Thymus (tissue), 11 donors: ENCODE measurements around the gene RSRC1. TPM values are rescaled to one million over a fixed set of nuclear protein-coding genes. Genes with fewer than 3 reads are reported as not detected.
A peak's percentile ranks its signal among the peaks of the same experiment; 100 is the strongest.

Experiments
- DNase-seq, 9 donors: peaks; one replicate each; pipeline ENCODE4 v3.0.0-alpha.2; 2013; ENCODE audit warnings: low spot score in 9 of 9, low read depth in 6 of 9, missing footprints in 1 of 9
- H3K27ac ChIP-seq, 2 donors: one replicate each; pipeline ENCODE4 v1.5.1; 2013; ENCODE audit warnings: control low read depth in 1 of 2, low read depth in 1 of 2, low read length in 1 of 2, mild to moderate bottlenecking in 1 of 2, moderate library complexity in 1 of 2
- H3K27me3 ChIP-seq, 2 donors: one replicate each; pipeline ENCODE4 v1.5.1; 2013; ENCODE audit warnings: low read length in 1 of 2; ENCODE audit not compliant: control insufficient read depth in 2 of 2, insufficient read depth in 1 of 2
- H3K36me3 ChIP-seq, 2 donors: one replicate each; pipeline ENCODE4 v1.5.1; 2013; ENCODE audit warnings: low read length in 1 of 2, mild to moderate bottlenecking in 1 of 2, moderate library complexity in 1 of 2; ENCODE audit not compliant: control insufficient read depth in 2 of 2, insufficient read depth in 2 of 2
- H3K4me1 ChIP-seq, 2 donors: one replicate each; pipeline ENCODE4 v1.5.1; 2013; ENCODE audit warnings: low read length in 2 of 2; ENCODE audit not compliant: control insufficient read depth in 2 of 2, insufficient read depth in 2 of 2
- H3K4me3 ChIP-seq, 2 donors: one replicate each; pipeline ENCODE4 v1.5.1; 2013; ENCODE audit warnings: low read length in 2 of 2, control low read depth in 1 of 2, mild to moderate bottlenecking in 1 of 2
- H3K9me3 ChIP-seq, 2 donors: one replicate each; pipeline ENCODE4 v1.5.1; 2013; ENCODE audit warnings: low read length in 1 of 2, mild to moderate bottlenecking in 1 of 2; ENCODE audit not compliant: control insufficient read depth in 2 of 2, insufficient read depth in 1 of 2
- WGBS: extraction: QIAGEN DNeasy Blood & Tissue Kit; methylation state at CpG from one replicate; pipeline ENCODE4 v1.1.7; 2013; 5-methylcytosine and 5-hydroxymethylcytosine counted together
- polyA plus RNA-seq: library from polyadenylated mRNA; stranded (reverse); fragments of 200-250 nt; gene quantifications from one replicate; pipeline ENCODE4 v1.2.3, GENCODE V29; 2013
- total RNA-seq: library from RNA; stranded (reverse); fragments of 120-200 nt; gene quantifications from one replicate; pipeline ENCODE4 v1.2.4, GENCODE V29; 2013
- donor health status: healthy.

The RSRC1 gene
- total and polyA plus RNA-seq, 2 donors, result 19.4 to 44.3 TPM

DNA sequence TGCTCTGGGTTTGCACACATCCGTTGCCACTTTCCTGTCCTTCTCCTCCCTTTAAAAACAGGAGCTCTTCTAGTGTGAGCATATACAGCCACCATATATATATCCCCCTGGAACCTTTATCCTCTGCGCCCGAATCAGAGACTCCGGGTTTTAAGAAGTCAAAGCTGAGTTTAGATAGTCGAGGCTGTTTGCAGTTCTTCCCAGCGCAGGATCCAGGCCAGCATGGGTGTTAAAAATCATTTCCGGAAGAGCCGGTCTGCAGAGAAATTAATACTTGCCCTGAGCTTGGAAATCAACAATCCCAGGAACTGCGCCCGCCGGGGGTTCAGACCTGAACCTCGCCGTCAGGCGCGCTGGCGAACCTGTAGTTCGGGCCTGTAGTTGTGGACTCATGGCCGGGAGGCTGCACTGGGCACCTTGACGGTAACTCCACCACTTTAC, 6.0 kb upstream of the RSRC1 start:
- H3K27ac ChIP-seq, result no peak overlapping the region
- H3K4me3 ChIP-seq, result no peak overlapping the region
- H3K36me3 ChIP-seq, result no peaks in the 10 kb centered on the region
- H3K4me1 ChIP-seq, result peaks cover 5 to 38% of the 10 kb centered on the region in 2 donors
- DNase-seq, result peak in 1 of 9 donors; percentile 39
- H3K9me3 ChIP-seq, result peaks cover 0 to 13% of the 10 kb centered on the region in 2 donors
- H3K27me3 ChIP-seq, result peaks cover 73 to 100% of the 10 kb centered on the region in 2 donors
- 15% methylated on average over 19 of the region's 19 CpGs for WGBS

DNA sequence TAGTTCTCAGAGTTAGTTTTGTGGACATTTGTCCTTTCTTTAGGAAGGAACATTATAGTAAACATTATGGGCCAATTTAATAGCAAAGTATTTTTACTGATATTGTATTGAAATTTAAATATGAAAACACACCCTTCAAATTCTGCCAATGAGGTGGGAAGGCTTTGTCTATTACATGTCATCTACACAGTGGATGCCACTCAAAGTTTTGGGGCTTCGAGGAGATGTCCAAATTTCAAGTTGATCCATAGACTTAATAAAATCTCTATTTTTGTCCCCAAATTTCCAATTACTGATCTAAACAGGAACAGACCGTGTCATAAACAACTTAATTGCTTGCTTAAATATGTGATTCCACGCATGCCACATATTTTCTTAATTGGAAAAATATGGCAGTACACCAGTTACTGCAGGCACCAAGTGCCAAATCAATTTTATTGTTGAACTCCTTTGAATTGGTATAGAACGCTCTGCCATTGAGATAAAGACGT, 5.4 kb upstream of the RSRC1 start:
- WGBS, result 19% methylated on average over 5 of the region's 5 CpGs
- Histone ChIP-seq H3K9me3 (peaks cover 0 to 13% of the 10 kb centered on the region in 2 donors), H3K27me3 (peaks cover 71 to 100% of the 10 kb centered on the region in 2 donors), H3K4me1 (peaks cover 5 to 42% of the 10 kb centered on the region in 2 donors), H3K4me3 (no peak overlapping the region), H3K36me3 (no peaks in the 10 kb centered on the region), H3K27ac (no peak overlapping the region)
- DNase-seq, result peak in 1 of 9 donors; percentile 29

DNA sequence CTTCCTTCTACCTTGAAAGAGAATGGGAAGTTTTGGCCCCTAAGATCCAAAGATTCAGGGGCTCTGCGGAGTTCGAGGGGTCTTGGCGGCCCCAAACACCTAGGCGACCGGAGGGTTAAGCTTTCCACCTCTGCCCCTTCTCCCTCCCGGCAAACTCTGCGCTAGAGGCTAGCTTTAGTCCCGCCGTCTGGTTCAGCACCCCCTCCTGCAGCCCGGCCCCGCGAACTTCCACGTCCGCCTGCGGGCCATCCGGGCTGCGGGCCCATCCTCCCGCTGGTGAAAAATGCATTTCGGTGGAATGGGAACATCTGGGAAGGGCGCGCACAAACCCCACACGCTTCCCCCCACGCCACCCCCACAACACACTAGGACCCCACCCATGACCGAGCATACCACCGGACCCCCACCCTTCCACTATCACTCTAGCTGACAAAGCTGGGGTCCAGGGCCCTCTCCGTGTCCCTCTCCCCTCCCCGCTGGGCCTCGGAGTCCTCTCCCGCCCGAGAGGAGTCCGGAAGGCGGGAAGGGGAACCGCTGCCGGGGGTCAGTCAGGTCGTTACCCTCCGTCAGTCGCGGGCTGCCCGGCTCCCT, 4.7 kb upstream of the RSRC1 start:
- H3K36me3 ChIP-seq, result no peaks in the 10 kb centered on the region
- H3K4me3 ChIP-seq, result peak overlapping the region in 1 of 2 donors; percentile 33
- H3K27me3 ChIP-seq, result peaks cover 67 to 96% of the 10 kb centered on the region in 2 donors
- peaks cover 0 to 13% of the 10 kb centered on the region in 2 donors for H3K9me3 ChIP-seq
- WGBS, result 3% methylated on average over 39 of the region's 39 CpGs
- peak in 1 of 9 donors; percentile 15 for DNase-seq
- peaks cover 5 to 44% of the 10 kb centered on the region in 2 donors for H3K4me1 ChIP-seq
- no peak overlapping the region for H3K27ac ChIP-seq

DNA sequence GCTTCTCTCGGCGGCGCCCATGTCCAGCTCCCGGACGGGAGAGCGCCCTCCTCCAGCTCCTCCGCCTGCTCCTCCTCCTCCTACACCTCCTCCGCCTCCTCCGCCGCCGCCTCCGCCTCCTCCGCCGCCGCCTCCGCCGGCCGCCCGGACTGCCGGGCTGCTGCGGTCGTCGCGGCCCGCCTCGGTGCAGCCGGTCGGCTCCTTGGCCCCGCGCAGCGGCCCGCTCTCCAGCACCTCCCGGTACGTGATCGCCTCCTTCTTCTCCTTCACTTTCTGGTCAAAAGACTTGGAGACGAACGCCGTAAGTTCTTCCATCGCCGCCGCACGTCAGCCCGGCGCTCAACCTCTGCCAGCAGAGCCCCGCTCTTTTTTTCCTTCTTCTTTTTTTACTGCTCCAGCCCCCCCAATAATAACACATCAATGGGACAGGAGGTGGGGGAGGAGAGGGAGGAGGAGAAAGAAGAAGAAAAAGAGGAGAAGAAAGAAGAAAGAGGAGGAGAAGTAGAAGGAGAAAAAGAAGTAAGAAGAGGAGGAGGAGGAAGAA, 4.1 kb upstream of the RSRC1 start:
- H3K9me3 ChIP-seq, result peaks cover 0 to 13% of the 10 kb centered on the region in 2 donors
- WGBS, result 2% methylated on average over 45 of the region's 45 CpGs
- H3K27me3 ChIP-seq, result peaks cover 63 to 91% of the 10 kb centered on the region in 2 donors
- peaks cover 5 to 49% of the 10 kb centered on the region in 2 donors for H3K4me1 ChIP-seq
- DNase-seq, result peak in 1 of 9 donors; percentile 31
- no peak overlapping the region for H3K27ac ChIP-seq
- H3K4me3 ChIP-seq, result peak overlapping the region in 1 of 2 donors; percentile 33
- H3K36me3 ChIP-seq, result no peaks in the 10 kb centered on the region

DNA sequence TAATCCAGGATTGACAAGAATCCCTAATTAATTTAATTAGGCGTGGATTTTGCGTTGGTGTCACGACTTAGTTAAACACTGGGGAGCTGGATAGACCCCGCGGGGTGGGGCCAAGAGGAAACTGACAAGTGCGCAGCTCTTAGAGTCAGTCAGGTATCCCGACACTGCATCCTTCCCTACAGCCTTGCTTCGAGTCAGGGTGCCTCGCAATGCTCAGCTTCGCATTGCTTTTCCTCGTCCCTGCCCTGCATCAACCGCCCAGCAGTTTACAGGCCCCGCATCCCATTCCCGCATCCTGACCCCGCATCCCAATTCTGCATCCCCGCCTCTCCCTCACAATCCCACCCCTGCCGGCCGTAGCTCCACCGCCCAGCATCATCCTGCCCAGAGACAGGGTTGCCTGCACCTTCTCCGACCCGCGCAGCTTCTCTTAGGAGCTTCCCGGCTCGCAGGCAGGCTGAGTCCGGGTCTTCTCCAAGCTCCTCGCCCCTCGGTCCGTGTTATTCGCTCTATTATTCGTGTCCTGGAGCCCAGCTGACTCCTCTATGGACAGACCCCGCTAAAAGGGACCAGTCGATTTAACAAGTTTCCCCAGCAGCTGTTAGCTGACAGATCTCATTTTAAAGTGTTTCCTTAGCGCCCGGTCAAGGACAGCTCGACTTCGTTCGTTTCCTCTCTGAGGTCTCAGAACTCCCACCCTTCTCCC, 3.0 kb upstream of the RSRC1 start:
- Histone ChIP-seq H3K4me3 (no peak overlapping the region), H3K4me1 (peaks cover 10 to 49% of the 10 kb centered on the region in 2 donors), H3K9me3 (peaks cover 0 to 13% of the 10 kb centered on the region in 2 donors), H3K36me3 (no peaks in the 10 kb centered on the region), H3K27me3 (peaks cover 55 to 79% of the 10 kb centered on the region in 2 donors), H3K27ac (no peak overlapping the region)
- peak in 1 of 9 donors; percentile 41 for DNase-seq
- 5% methylated on average over 37 of the region's 37 CpGs for WGBS

DNA sequence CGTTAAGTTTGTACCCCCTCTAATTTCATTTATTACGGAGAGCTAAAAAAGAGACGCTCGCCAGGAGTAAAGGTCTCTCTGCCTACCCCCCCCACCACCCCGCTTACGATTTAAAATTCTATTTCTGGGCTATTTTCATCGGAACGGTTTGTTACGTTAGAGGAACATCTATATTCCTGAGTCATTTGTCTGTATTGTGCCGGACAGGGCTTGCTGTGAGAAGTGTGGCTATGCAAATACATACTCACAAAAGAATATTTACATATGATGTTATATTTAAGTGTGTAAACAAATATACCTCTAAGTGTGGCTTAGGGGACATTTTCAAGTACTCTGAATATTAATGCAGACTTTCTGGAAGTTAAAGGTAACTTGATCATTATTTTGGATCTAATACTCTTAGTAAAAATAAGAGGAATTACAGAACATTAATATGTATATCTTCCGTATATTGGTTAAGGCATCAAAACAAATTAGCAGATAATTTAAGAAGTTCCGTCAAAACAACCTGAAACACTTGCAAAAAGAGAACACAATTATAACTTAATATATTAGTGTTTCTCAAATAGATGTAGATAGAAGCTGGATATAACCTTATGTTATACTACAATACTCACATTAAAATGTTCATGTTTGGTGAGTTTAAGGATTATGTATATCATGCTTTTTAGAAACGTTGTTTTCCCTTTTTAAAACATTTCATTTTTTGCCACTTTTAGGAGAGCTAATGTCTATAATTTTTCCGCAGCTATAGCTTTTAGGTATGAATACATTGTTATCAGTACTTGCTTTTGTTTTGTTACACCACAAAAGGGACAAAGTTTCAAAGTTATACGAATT, 2.1 kb upstream of the RSRC1 start:
- 12% methylated on average over 15 of the region's 15 CpGs for WGBS
- Histone ChIP-seq H3K27ac (no peak overlapping the region), H3K36me3 (no peaks in the 10 kb centered on the region), H3K4me3 (no peak overlapping the region), H3K4me1 (peaks cover 11 to 45% of the 10 kb centered on the region in 2 donors), H3K27me3 (peaks cover 45 to 70% of the 10 kb centered on the region in 2 donors), H3K9me3 (peaks cover 0 to 13% of the 10 kb centered on the region in 2 donors)
- DNase-seq, result peak in 1 of 9 donors; percentile 32

DNA sequence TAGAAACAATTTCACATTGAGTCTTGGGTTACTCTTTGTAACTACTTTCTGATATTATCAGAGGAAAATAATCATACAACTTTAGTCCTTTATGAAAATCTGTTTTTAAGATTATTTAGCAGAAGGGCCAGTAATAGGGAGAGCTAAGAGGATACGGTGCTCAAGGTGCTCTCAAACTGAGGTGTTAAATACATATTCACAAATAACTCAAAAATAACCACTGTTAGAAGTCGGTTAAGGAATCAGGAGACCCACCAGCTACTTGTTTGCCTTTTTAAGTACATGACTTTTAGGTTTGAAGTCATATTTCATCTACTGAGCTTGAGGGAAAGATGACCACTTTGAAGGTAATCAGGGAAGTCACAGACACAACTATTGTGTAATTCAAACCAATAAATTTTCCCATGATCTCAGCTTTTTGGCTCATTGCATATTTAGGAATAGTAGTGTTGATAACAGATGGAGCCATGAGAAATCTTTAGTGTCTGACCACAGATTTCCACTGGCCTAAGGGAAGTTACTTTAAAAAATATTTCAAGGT, 1.4 kb upstream of the RSRC1 start:
- Histone ChIP-seq H3K9me3 (peaks cover 0 to 13% of the 10 kb centered on the region in 2 donors), H3K36me3 (no peaks in the 10 kb centered on the region), H3K4me1 (peaks cover 9 to 38% of the 10 kb centered on the region in 2 donors), H3K27ac (no peak overlapping the region), H3K27me3 (peaks cover 39 to 63% of the 10 kb centered on the region in 2 donors), H3K4me3 (no peak overlapping the region)
- peak in 1 of 9 donors; percentile 30 for DNase-seq
- WGBS, result 5% methylated on average over 2 of the region's 2 CpGs

DNA sequence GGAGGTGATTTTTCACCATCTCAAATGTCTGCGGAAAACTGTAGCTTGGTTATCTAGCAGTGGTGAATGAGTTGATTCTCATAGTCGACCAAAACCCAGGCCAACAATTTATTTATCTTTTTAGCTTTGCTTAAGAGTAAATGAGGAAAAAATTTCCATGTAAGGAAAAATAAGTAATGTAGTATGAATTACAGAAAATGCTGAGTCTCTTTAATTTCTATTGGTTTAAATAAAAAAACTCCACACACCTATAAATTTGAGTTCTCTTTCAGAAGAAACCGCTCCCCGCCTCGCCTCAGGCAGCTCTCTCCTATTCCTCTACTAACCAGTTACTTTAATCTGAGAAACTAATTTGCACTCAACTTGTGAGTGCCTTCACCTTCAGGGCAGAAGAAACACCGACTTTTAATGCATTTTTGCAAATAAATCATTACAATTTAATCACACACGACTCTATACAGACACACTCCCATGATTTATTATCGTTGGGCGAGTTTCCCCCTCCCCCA, 540 bp upstream of the RSRC1 start:
- peaks cover 0 to 13% of the 10 kb centered on the region in 2 donors for H3K9me3 ChIP-seq
- H3K27ac ChIP-seq, result no peak overlapping the region
- 8% methylated on average over 9 of the region's 9 CpGs for WGBS
- H3K36me3 ChIP-seq, result no peaks in the 10 kb centered on the region
- peak overlapping the region; percentile 73 to 80 for H3K4me3 ChIP-seq
- peaks cover 30 to 55% of the 10 kb centered on the region in 2 donors for H3K27me3 ChIP-seq
- DNase-seq, result no peak
- peaks cover 7 to 33% of the 10 kb centered on the region in 2 donors for H3K4me1 ChIP-seq
